ENCODE results near the gene FUBP1.
A peak's percentile ranks its signal among the peaks of the same experiment; 100 is the strongest.
"Not testable (repeated sequence)": the region's sequence is repeated elsewhere in the genome, so short reads cannot be mapped to it uniquely, and the experiment has no call there.

The FUBP1 gene, protein sequence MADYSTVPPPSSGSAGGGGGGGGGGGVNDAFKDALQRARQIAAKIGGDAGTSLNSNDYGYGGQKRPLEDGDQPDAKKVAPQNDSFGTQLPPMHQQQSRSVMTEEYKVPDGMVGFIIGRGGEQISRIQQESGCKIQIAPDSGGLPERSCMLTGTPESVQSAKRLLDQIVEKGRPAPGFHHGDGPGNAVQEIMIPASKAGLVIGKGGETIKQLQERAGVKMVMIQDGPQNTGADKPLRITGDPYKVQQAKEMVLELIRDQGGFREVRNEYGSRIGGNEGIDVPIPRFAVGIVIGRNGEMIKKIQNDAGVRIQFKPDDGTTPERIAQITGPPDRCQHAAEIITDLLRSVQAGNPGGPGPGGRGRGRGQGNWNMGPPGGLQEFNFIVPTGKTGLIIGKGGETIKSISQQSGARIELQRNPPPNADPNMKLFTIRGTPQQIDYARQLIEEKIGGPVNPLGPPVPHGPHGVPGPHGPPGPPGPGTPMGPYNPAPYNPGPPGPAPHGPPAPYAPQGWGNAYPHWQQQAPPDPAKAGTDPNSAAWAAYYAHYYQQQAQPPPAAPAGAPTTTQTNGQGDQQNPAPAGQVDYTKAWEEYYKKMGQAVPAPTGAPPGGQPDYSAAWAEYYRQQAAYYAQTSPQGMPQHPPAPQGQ
- total RNA-seq, result 73.6 to 142 (median 93.1) reads per million in 17 experiments

DNA sequence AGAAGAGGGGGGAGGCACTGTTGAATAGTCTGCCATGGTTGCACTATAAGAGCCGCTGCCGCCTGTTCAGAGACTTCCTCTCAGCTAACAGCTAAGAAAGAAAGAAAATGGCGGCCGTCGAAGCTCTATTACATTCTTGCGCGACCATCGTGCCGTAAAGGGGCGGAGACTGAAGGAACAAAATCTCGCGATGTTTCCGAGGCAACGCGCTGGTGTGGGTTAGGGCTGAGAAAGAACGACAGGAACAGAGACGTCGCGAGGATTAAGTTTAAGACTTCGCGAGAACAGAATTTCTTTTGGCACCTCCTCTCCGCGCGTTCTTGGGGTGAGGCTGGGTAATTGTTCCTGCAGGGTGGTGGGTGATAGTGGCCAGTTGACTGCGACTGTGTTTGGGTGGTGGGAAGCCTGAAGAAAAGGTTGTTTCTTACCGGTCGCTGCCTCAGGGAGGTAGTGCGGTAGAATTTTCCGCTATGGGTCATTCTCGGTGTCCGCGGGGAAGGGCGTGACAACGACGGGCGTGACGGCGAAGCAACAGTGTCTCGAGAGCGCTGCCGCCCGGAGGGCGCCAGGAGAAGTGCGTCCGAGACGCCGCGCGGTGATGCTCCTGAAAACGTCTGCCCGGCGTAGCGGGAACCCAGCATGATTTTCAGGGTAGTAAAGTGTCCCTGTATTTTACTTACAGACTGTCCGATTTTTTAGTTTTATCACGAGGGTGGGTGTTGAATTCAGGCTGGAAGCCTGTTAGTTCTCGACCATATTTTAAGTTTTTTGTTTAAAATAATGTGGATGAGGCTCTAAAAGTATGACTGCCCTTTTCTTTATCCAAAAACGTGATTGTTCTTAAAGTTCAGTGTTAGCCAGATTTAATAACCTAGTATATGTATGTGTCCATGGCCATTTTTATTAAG, at the start of gene FUBP1:
Gene FUBP1 (minus strand): TSS at position 104 of the 908 bp plus-strand sequence. CDS start 68 bp downstream, at position 36.
- DNase-seq, result peak; percentile 97 to 100 (median 100)

DNA sequence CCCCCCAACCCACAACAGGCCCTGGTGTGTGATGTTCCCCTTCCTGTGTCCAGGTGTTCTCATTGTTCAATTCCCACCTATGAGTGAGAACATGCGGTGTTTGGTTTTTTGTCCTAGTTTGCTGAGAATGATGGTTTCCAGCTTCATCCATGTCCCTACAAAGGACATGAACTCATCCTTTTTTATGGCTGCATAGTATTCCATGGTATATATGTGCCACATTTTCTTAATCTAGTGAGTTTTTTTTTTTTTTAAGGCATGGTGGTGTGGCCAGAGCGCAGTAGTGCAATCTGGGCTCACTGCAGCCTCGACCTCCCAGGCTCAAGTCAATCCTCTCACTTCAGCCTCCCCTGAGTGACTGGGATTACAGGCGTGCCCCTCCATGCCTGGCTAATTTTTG, 42.3 kb upstream of the FUBP1 start:
- not testable (repeated sequence) for DNase-seq

DNA sequence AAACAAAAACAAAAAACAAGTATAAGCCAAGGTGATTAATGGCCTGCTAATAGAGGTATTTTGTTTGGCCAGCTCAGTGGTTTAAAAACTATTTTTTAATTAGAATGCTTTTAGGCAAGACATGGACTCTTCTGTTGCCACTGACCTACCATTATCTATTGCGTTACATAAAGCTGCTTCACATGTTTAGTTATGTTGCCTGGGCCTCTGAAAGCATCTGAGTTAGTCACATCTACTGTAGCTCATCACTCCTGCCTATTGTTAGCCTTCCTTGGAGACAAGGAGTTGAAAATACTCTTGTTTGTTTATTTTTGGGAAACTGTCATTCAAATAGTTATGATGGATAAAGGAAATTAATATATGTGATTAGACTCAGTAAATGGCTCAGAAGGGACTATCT, 40.2 kb upstream of the FUBP1 start:
- no peak for DNase-seq

DNA sequence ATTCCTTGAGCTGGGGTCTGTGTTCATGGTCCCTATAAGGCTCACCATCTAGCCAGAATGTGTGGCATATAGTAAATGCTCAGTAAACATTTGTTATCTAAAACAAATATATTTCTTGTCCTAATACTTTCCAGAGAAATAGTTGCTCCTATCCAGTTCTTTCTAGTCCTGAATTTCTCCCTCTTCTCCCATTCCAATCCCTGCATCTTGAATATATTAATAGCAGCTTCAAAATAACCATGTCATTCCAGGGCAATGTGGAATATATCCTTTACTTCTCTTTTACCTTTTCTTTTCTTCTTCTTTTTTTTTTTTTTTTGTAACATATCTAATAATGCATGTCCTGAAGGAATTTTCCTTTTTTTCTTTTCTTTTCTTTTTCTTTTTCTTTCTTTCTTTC, 36.3 kb upstream of the FUBP1 start:
- no peak for DNase-seq

DNA sequence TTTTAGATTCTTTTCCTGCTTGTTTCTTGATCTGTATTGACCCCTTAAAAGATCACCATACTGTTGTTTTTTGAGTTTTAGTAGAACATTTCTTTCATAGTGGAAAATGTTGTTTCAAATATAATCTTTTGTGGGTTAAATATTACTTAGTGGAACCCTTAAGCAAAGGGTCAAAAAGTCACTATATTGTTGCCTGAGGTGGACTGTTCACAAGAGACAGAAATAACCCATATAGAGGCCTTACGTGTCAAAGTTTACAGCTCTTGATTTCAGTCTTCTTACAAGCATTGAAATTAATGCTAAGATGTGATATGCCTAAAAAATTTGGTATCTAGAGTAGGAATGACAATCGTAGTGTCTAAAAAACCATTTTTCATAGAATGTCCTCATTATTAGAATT, 32.2 kb upstream of the FUBP1 start:
- DNase-seq, result no peak

DNA sequence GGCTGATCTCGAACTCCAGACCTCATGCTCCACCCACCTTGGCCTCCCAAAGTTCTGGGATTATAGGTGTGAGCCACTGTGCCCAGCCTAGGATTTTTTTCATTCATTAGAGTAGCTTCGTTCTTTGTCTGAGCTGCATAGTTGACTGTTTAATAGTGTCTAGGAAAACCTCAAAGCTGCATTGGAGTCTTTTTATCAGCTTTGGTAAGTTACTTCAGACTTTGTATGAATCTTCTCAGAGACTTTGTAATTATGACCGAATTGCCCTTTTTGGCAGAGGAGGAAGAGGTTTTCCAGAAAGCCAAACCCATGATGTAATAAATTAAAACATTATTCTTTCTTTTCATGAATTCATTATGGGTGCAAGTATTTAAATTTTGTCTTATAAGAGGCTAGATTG, 31.0 kb upstream of the FUBP1 start:
- DNase-seq, result no peak

DNA sequence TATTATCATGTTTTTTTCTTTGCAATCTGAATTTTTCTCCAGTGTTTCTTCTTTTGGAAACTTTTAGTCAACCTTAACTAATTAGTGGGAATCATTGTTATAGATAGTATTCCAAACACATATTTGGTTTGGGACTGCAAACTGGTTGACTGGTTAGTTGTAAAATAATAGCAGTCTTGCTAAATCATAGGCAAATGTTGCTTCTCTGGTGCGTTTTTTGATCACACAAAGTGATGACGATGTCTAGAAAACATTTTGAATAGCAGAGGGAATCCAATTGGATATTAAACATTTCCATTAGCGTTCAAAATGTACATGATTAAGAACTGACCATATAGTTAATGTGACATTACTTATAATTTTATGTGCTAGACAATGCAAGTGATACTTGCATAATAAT, 30.4 kb upstream of the FUBP1 start:
- DNase-seq, result no peak

DNA sequence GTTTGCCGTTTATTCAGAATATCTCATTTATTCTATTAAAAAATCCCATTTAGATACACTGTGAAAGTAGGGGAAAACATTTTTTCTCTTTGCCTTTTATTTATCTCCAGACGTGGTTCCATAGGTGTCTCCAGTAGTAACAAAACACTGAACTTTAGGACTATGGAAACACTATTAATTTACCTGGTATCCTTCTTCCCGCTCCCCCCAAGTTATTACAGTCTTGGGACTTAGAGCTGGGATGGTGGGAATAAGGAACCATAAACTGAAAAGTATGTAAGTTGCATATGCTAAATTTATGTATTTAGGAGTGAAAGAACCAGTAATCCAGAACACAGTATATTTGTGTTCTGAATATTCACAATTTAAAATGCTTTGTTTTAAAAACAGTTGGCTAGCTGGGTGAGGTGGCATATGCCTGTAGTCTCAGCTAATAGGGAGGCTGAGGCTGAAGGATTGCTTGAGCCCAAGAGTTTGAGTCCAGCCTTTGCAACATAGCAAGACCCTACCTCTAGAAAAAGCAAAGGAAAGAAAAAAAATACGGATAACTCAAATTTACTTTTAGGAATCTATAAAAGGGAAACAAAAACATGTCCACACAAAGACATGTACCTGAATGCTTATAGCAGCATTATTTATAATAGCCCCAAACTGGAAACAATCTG, 28.9 kb upstream of the FUBP1 start:
- DNase-seq, result no peak

DNA sequence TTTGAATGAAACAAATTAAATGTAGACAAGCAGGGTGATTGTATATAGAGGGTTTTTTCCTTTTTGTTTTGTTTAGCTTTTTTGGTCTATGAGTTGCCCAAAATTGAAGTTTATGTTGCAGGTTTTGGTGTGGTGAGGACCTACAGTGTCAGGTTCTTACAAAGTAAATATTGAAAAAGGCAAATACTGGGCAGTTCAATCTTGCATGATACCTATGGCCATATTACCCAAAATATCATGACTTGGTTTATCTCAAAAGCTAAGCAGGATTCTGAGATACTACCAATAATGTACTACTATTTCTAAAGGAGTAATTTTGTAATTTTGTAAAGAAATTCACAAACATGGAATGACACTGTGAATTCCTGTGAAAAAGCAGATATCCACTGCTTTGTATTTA, 27.6 kb upstream of the FUBP1 start:
- DNase-seq, result no peak

DNA sequence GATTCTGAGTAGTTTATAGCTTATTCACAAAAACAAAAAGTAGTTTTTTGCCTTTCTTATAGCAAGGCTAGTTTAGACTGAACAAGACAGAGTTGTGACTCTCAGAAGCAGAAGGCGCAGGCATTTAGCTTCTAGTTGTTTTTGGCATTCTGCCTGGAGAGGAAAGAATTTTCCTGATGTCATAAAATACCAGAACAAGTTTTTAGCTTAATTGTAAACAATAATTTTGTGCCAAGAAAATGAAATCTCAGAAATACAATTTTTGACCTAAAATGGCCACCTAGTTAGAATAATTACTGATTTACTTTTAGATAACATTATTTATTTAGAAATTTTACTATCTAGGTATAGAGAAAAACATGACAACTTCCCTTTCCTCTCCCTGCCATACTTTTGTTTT, 26.9 kb upstream of the FUBP1 start:
- DNase-seq, result peak; percentile 38 to 78 (median 60)

DNA sequence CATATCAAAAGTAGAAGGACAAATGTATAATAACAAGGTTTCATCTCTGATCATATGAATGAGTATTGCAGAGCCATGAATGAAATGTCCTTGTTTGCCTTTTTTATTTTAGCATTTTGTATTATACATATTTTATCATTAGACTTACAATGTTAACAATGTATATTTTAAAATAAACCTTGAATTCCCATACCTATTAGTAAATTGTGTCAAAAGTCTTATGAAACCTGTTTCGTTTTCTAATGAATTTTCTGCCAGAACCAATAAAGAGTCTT, 26.5 kb upstream of the FUBP1 start:
- DNase-seq, result no peak

DNA sequence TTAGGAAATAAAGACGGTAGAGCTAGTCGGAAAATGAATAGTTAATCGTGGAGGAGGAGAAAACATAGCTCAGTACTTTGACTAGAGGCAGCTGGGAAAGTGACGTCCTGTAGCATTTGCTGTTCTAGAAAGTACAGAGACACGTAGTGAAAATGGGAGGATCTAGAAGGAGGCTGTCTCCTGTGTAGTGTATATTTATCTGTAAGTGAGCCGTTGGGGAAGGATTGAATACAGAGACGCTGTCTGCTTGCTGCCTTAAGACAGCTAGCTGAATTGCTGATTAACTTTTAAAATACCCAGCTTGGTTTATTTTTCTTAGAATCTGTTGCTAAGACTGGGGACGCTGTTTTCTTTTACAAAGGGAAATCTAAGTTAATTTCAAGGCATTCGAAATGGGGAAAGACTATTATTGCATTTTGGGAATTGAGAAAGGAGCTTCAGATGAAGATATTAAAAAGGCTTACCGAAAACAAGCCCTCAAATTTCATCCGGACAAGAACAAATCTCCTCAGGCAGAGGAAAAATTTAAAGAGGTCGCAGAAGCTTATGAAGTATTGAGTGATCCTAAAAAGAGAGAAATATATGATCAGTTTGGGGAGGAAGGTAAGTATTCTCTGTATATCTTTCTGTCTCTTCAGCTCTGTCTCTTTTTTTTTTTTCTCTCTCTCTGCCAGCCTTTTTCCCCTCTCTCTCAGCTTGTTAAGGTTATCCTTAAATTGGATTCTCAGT, 26.0 kb upstream of the FUBP1 start, which contains the start of gene DNAJB4:
Gene DNAJB4 (plus strand): TSS at position 221 of the 729 bp plus-strand sequence. CDS start 172 bp downstream, at position 393.
- peak; percentile 88 to 98 (median 94) for DNase-seq

DNA sequence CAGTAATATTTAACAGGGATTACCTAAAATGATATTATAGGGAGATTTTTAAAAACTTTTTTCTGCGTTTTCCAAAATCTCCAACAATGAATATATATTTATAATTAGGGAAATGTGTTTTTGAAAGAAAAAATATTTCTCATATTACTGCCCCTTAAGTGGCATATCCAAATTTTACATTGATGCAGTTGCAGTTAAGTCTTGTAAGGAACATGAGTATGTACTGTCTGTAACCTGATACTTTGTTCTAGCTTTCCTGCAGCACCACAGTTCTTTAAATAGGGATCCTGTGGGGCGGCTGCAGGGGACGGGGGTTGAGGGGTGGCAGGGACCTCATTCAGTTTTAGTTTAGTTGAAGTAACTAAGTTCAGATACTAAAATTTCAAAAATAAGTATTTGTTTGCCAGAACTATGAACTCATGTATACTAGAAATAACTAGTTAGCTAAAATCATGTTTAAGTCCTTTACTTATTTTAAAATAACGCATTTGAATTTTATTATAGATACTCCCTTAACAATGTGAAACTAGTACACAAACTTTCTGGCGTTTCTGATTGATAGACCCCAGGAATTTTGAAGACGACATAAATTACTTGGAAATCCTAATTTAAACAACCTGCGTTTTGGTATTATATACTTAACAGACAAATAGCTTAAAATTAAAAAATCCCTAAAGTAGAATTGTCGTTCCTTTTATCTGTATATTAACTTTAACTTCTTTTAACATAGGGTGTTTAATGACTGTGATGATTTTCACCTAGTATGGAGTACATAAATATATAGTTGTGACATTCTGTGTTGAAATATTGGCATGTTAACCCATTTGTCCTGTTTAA, 25.2 kb upstream of the FUBP1 start:
- peak; percentile 41 to 82 (median 72) for DNase-seq

DNA sequence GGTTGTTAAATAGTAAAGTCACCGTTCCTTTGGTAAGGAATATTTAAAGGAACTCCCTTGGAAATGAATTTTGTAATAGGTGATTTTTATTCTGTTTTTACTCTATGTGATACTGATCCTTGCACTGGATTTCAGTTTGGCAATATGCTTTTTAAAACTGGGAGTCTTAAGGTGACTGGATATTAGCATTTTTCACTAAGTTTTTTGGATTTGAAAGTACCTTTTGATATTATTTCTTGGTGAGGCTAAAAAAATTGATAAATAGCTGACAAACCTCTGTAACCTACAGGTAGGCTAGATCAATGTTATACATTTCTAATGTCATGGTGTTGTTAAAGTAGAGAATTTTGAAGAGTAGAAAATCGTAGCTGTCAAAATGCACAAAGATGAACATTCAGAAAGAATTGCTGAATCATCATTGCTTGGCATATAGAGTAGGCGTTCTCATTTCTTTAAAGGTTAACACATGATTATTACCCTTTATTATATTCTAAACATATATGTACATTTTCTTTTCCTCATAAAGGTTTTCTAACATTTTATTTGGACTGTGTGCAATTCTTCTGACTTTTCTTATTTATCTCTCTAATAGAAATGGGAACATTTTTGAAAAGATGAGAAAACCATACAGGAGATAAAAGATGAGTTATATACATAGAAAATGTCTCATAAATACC, 24.3 kb upstream of the FUBP1 start:
- peak in 3 of 4 experiments; percentile 4 to 60 (median 41) for DNase-seq

DNA sequence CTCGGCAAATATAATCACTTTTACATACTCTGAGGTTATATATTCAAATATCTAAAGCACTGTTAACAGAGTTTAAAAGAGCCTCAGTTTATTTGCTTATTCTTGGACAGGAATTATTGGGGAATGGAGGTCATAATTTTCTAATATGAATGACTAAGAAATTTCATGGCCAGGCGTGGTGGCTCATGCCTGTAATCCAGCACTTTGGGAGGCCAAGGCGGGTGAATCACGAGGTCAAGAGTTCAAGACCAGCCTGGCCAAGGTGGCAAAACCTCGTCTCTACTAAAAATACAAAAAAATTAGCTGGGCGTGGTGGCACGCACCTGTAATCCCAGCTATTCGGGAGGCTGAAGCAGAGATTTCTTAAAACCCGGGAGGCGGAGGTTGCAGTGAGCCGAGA, 21.7 kb upstream of the FUBP1 start:
- not testable (repeated sequence) for DNase-seq

DNA sequence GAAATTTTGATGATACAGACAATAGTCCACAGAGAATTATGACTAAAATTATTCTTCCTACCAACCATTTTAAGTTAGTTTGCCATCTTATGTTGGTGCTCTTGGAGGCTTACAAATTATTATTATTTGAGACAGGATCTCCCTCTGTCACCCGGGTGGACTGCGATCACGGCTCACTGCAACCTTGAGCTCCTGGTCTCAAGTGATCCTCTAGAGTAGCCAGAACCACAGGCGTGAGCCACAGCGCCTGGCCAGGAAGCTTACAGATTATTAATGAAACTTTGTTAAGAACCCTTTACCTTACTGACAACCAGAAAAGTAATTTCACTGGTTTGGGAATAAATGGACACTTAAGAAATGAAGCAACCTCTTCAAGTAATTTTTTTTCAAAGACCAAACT, 17.9 kb upstream of the FUBP1 start:
- no peak for DNase-seq

DNA sequence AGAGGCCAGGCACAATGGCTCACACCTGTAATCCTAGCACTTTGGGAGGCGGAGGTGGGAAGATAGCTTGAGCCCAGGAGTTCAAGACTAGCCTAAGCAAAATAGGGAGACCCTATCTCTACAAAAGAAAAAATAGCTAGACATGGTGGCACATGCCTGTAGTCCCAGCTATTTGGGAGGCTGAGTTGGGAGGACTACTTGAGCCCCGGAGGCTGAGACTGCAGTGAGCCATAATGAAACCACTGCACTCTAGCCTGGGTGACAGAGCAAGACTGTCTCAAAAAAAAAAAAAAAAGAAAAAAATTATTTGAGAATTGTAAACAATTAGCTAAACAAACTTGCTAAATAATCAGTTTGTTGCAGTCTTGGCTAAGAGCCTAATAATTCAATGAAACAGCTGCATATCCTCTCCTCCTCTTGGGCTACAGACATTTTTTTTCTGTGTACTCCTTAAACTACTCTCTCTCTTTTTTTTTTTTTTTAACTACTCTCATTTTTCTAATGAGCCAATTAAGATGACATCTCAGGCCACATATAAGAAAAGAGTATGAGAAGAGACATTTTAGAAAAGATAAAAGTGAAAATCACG, 15.3 kb upstream of the FUBP1 start:
- no peak for DNase-seq

DNA sequence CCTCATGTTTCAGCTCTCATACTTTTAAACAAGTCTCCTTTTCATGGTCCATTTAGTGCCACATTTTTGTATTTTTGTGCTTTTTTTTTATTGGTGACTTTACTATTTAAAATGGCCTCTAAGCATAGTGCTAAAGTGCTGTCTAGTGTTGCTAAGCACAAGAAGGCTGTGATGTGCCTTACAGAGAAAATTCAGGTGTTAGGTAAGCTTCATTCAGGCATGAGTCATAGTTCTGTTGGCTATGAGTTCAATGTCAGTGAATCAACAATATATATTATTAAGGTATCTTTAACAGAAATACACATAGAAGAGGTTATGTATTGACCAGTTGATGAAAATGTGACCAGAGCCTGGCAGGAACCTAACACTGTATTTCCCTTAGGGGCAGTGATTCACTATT, 12.8 kb upstream of the FUBP1 start:
- DNase-seq, result no peak

DNA sequence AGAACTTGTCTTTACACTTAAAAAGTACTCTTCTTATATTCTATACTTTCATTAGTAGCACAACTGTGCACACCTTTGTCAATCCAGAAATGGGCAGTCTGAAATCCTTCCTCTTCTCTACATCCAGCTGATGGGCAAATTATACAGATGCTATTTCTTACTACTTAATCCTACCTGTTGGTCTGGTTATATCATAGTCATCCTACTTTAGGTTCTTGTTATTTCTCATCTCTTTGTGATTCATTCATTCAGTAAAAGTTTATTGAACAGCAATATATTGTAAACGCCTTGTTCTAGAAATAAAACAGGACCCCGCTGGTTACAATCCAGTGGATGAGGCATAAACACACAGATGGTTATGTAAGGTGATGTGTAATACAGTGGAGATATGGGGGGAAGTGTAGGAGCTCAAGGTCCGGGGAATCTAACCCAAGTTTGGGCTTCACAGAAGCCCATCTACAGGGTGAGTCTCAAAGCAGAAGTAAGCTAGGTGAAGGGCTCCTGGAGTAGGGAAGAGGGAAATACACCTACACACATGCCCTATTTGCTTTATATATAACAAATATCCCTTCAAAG, 11.8 kb upstream of the FUBP1 start:
- no peak for DNase-seq

DNA sequence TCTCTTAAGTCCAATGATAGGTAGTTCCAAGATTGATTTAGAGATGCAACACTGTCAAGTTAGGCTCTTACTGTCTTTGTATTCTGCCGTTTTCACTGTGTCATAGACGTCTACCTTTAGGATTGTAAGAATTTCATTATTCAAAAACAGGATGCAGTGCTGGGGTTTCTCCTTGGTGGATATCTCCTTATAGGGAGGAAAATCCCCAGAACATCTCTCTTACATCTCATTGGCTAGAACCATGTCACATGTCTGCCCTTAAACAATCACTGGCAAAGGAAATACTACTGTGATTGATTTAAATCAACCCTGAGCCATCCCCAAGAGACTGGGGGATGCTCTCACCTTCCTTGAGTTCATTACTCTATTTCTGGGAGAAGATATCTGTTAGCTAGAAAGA, 10.9 kb upstream of the FUBP1 start:
- DNase-seq, result no peak

Data from suppressor macrophage (primary cell).